ENCODE data around the gene FAM76A.

The FAM76A gene

DNA sequence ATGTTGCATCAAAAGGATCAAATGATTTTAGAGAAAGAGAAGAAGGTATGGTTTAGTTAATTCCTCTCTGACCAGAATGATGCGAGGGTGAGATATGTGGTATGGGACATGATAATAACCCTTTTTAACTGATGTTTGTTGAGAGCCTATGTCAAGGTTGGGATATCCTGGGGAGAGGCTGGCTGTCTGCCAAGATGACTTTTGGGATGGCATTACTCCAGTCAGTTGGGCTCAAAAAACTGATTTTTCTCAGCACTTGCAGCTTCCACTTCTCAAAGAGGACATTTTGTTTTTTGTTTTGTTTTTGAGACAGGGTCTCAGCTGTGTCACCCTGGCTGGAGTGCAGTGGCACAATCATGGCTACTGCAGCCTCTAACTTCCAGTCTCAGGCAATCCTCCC lies 29.5 kb downstream of the FAM76A start:
- H3K4me3 ChIP-seq = no peak overlapping the region
- H3K27ac ChIP-seq = no peak overlapping the region
- TF ChIP-seq, protein P1, sequence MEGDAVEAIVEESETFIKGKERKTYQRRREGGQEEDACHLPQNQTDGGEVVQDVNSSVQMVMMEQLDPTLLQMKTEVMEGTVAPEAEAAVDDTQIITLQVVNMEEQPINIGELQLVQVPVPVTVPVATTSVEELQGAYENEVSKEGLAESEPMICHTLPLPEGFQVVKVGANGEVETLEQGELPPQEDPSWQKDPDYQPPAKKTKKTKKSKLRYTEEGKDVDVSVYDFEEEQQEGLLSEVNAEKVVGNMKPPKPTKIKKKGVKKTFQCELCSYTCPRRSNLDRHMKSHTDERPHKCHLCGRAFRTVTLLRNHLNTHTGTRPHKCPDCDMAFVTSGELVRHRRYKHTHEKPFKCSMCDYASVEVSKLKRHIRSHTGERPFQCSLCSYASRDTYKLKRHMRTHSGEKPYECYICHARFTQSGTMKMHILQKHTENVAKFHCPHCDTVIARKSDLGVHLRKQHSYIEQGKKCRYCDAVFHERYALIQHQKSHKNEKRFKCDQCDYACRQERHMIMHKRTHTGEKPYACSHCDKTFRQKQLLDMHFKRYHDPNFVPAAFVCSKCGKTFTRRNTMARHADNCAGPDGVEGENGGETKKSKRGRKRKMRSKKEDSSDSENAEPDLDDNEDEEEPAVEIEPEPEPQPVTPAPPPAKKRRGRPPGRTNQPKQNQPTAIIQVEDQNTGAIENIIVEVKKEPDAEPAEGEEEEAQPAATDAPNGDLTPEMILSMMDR (IDR thresholded peaks at IDR 0.05) = no peak
- DNase-seq (ENCODE audit: low spot score) = no peak

DNA sequence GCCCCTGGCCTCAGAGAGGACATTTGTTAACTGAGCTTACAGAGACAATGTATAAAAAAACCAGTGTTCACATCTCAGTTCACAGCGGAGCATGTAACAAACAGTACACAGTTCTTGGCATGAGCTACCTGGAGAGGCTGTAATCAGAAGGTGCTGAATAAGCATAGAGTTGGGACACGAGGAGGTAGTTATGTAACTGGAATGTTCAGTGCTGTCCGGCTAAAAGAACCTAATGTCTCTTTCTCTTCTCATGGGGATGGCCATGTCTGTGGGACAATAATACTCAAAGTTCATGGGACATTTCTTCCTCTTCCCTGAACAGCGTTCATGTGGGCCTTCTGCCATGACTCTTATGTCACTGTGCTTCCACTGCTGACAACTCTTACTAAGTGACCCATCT lies 30.1 kb downstream of the FAM76A start:
- DNase-seq (ENCODE audit: low spot score) = no peak
- no peak overlapping the region for H3K4me3 ChIP-seq
- no peak overlapping the region for H3K27ac ChIP-seq
- TF ChIP-seq, protein P1 (IDR thresholded peaks at IDR 0.05) = no peak

DNA sequence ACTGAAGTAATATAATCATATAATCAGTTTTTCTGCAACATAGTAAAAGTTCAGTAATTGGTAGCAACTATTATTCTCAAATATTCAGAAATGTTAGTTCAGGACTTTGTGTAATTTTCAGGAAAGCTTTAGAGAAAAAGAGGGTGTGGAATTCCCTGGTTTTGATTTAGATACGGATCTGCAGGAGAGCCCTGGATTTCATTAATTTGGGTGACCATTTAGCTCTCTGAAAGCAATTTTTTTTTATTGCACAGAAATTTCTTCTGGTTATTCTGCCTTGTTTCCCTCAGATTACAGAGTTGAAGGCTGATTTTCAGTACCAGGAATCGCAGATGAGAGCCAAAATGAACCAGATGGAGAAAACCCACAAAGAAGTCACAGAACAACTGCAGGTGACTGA lies 33.5 kb downstream of the FAM76A start:
- TF ChIP-seq, protein P1 (IDR thresholded peaks at IDR 0.05) = no peak
- no peak for DNase-seq (ENCODE audit: low spot score)
- H3K4me3 ChIP-seq = no peak overlapping the region
- H3K27ac ChIP-seq = no peak overlapping the region

DNA sequence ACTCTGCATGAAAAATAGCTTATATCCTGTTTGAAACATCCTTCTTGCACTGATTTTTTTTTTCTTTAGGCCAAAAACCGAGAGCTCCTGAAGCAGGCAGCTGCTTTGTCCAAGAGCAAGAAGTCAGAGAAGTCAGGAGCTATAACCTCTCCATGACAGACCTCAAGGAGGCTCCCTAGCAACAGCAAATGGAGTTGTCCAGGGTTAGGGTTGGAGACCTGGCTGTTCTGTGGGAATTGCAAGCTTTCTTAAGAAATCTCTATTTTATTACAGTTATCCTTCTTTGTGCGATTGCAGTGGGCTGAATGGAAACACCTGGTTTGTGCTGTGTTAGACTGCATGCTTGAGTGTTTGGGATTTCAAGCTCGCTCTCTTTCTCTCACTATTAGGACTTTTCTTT lies 34.7 kb downstream of the FAM76A start:
- TF ChIP-seq, protein P1 (IDR thresholded peaks at IDR 0.05) = no peak
- no peak for DNase-seq (ENCODE audit: low spot score)

DNA sequence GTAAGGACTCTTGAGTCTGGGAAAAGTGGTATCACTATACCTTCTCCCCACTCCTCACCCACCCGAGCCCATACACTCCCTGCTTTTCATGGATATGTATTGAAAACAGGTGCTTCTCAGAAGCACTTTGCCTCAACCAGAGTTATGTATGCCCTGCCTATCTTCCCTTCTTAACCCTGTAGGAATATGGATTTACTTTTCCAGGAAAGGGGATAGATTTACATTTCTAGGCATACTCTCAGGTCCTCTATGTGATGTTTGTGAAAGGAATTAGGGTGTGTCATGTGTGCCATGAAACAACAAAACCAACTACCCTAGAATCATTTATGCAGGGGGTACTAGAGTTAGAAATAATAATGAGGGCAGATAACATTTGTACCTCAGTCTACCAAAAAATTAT lies 36.3 kb downstream of the FAM76A start:
- Histone ChIP-seq H3K4me3 (no peak overlapping the region), H3K27ac (no peak overlapping the region)
- no peak for DNase-seq (ENCODE audit: low spot score)
- TF ChIP-seq, protein P1 (IDR thresholded peaks at IDR 0.05) = no peak

More for the DNA sequence above, 34.7 kb downstream of the FAM76A start:
- Histone ChIP-seq H3K4me3 (no peak overlapping the region), H3K27ac (no peak overlapping the region)

DNA sequence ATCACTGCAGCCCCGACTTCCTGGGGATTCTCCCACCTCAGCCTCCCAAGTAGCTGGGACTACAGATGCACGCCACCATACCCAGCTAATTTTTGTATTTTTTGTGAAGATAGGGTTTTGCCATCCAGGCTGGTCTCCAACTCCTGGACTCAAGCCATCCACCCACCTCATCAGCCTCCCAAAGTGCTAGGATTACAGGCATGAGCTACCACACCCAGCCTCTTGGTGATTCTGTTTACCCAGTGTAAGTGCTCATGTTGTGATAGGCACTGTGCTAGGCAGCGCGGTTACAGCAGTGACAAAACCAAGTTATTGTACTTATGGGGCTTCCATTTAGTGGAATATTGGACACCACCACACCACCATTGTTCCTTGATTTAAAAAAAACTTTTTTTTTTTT lies 37.6 kb downstream of the FAM76A start:
- DNase-seq (ENCODE audit: low spot score) = no peak
- TF ChIP-seq, protein P1 (IDR thresholded peaks at IDR 0.05) = no peak
- no peak overlapping the region for H3K27ac ChIP-seq
- H3K4me3 ChIP-seq = no peak overlapping the region

DNA sequence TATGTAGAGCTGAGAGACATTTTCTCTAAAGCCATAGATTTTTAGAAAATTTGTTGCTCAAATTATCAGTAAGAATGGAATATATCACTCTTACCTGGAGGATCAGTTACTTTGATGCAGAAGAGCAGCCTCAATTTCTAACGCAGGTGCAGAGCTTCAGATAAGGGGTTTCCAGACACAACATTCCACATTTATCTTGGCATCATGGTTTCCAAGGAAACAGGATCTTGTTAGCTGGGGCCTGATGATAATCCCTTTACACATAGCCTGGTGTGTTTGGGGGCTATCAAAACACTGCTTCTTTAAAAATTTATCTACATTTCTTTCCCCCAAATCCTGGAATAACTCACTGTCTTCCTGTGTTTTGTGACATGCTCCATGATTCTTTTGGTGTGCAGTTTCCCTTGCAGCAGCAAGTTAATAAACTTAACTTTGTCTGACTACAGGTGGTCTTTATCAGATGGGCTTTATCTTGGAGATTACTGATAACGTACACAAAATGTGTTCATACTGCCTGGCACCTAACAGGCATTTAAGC lies 44.6 kb downstream of the FAM76A start:
- DNase-seq (ENCODE audit: low spot score) = no peak
- TF ChIP-seq, protein P1 (IDR thresholded peaks at IDR 0.05) = no peak
- Histone ChIP-seq H3K27ac (no peak overlapping the region), H3K4me3 (no peak overlapping the region)
